ENCODE data around the gene C3orf70.

The C3orf70 gene

GRCh38 chr3:185060655-185061054 is 92.2 kb downstream of the C3orf70 start:
- TF ChIP-seq GATA2 (IDR thresholded peaks at IDR 0.05; ENCODE audit: low read depth, low read length) (no peak), GATA3 (IDR thresholded peaks at IDR 0.05; ENCODE audit: low read depth, low read length) (no peak)

GRCh38 chr3:185059766-185060165 is 93.1 kb downstream of the C3orf70 start:
- TF ChIP-seq GATA3 (IDR thresholded peaks at IDR 0.05; ENCODE audit: low read depth, low read length) (no peak), GATA2 (IDR thresholded peaks at IDR 0.05; ENCODE audit: low read depth, low read length) (no peak)

- TF ChIP-seq GATA3 (IDR thresholded peaks at IDR 0.05; ENCODE audit: low read depth, low read length): no peak
- TF ChIP-seq GATA2 (IDR thresholded peaks at IDR 0.05; ENCODE audit: low read depth, low read length): no peak
These were observed 94.1 kb downstream of the C3orf70 start for GRCh38 chr3:185058796-185059195.

GRCh38 chr3:185057829-185058228 is 95.0 kb downstream of the C3orf70 start:
- TF ChIP-seq GATA2 (IDR thresholded peaks at IDR 0.05; ENCODE audit: low read depth, low read length): no peak
- TF ChIP-seq GATA3 (IDR thresholded peaks at IDR 0.05; ENCODE audit: low read depth, low read length): no peak

- TF ChIP-seq GATA3 (IDR thresholded peaks at IDR 0.05; ENCODE audit: low read depth, low read length) (no peak), GATA2 (IDR thresholded peaks at IDR 0.05; ENCODE audit: low read depth, low read length) (no peak)
These were observed 96.0 kb downstream of the C3orf70 start for GRCh38 chr3:185056908-185057307.

GRCh38 chr3:185052631-185053030 is 100.2 kb downstream of the C3orf70 start:
- no peak for TF ChIP-seq GATA2 (IDR thresholded peaks at IDR 0.05; ENCODE audit: low read depth, low read length)
- no peak for TF ChIP-seq GATA3 (IDR thresholded peaks at IDR 0.05; ENCODE audit: low read depth, low read length)

GRCh38 chr3:185051801-185052200 is 101.1 kb downstream of the C3orf70 start:
- TF ChIP-seq GATA3 (IDR thresholded peaks at IDR 0.05; ENCODE audit: low read depth, low read length) (no peak), GATA2 (IDR thresholded peaks at IDR 0.05; ENCODE audit: low read depth, low read length) (no peak)

- TF ChIP-seq GATA3 (IDR thresholded peaks at IDR 0.05; ENCODE audit: low read depth, low read length) (no peak), GATA2 (IDR thresholded peaks at IDR 0.05; ENCODE audit: low read depth, low read length) (no peak)
These were observed 103.2 kb downstream of the C3orf70 start for GRCh38 chr3:185049710-185050109.

GRCh38 chr3:185046603-185047002 is 106.3 kb downstream of the C3orf70 start:
- TF ChIP-seq GATA2 (IDR thresholded peaks at IDR 0.05; ENCODE audit: low read depth, low read length) (no peak), GATA3 (IDR thresholded peaks at IDR 0.05; ENCODE audit: low read depth, low read length) (no peak)

GRCh38 chr3:185046164-185046515 is 106.7 kb downstream of the C3orf70 start:
- no peak for TF ChIP-seq GATA3 (IDR thresholded peaks at IDR 0.05; ENCODE audit: low read depth, low read length)
- peak; percentile 19; the same call in 1 of the 2 replicates for TF ChIP-seq GATA2 (IDR thresholded peaks at IDR 0.05; ENCODE audit: low read depth, low read length)

GRCh38 chr3:185042312-185043050 is 110.4 kb downstream of the C3orf70 start:
- no peak for TF ChIP-seq GATA3 (IDR thresholded peaks at IDR 0.05; ENCODE audit: low read depth, low read length)
- no peak for TF ChIP-seq GATA2 (IDR thresholded peaks at IDR 0.05; ENCODE audit: low read depth, low read length)

GRCh38 chr3:185041540-185041939 is 111.3 kb downstream of the C3orf70 start:
- TF ChIP-seq GATA3 (IDR thresholded peaks at IDR 0.05; ENCODE audit: low read depth, low read length): no peak

- TF ChIP-seq GATA2 (IDR thresholded peaks at IDR 0.05; ENCODE audit: low read depth, low read length) (no peak), GATA3 (IDR thresholded peaks at IDR 0.05; ENCODE audit: low read depth, low read length) (no peak)
These were observed 112.4 kb downstream of the C3orf70 start for GRCh38 chr3:185040425-185040824.

GRCh38 chr3:185037801-185038200 is 115.1 kb downstream of the C3orf70 start:
- TF ChIP-seq GATA3 (IDR thresholded peaks at IDR 0.05; ENCODE audit: low read depth, low read length) (no peak), GATA2 (IDR thresholded peaks at IDR 0.05; ENCODE audit: low read depth, low read length) (no peak)

GRCh38 chr3:185030951-185031350 is 121.9 kb downstream of the C3orf70 start:
- TF ChIP-seq GATA2 (IDR thresholded peaks at IDR 0.05; ENCODE audit: low read depth, low read length) (no peak), GATA3 (IDR thresholded peaks at IDR 0.05; ENCODE audit: low read depth, low read length) (no peak)

- TF ChIP-seq GATA3 (IDR thresholded peaks at IDR 0.05; ENCODE audit: low read depth, low read length): no peak
- no peak for TF ChIP-seq GATA2 (IDR thresholded peaks at IDR 0.05; ENCODE audit: low read depth, low read length)
These were observed 122.5 kb downstream of the C3orf70 start for GRCh38 chr3:185030399-185030798.

All from SH-SY5Y (cell line).